Activated T-helper 9 cell treated with anti-CD3 and anti-CD28 coated beads, Interleukin-2, amount 50 U/mL, for 16 hours (primary cell): ENCODE measurements around the gene PRDM16.

ENCODE experiments used
- DNase-seq: peaks from one replicate; pipeline ENCODE4 v3.0.0-alpha.2; 2020; ENCODE audit warnings: low read depth

Gene PRDM16

GRCh38 chr1:3339856-3340255 lies 270.9 kb downstream of the PRDM16 start:
- no peak for DNase-seq

GRCh38 chr1:3340548-3341235 lies 271.7 kb downstream of the PRDM16 start:
- DNase-seq = no peak

- no peak for DNase-seq
Observed at GRCh38 chr1:3341236-3341994, 272.4 kb downstream of the PRDM16 start.

GRCh38 chr1:3342960-3343359 lies 274.0 kb downstream of the PRDM16 start:
- no peak for DNase-seq

- DNase-seq = no peak
Observed at GRCh38 chr1:3344395-3344794, 275.4 kb downstream of the PRDM16 start.

- DNase-seq = no peak
Observed at GRCh38 chr1:3345792-3346191, 276.8 kb downstream of the PRDM16 start.

- no peak for DNase-seq
Observed at GRCh38 chr1:3346478-3346877, 277.5 kb downstream of the PRDM16 start.

GRCh38 chr1:3347257-3348020 lies 278.4 kb downstream of the PRDM16 start:
- DNase-seq = no peak

GRCh38 chr1:3348196-3348865 lies 279.3 kb downstream of the PRDM16 start:
- DNase-seq = no peak

- DNase-seq = no peak
Observed at GRCh38 chr1:3349161-3349967, 280.4 kb downstream of the PRDM16 start.

- DNase-seq = no peak
Observed at GRCh38 chr1:3349968-3350299, 280.9 kb downstream of the PRDM16 start.

- no peak for DNase-seq
Observed at GRCh38 chr1:3350506-3351261, 281.7 kb downstream of the PRDM16 start.

- no peak for DNase-seq
Observed at GRCh38 chr1:3351449-3352298, 282.7 kb downstream of the PRDM16 start.

- no peak for DNase-seq
Observed at GRCh38 chr1:3352299-3352951, 283.4 kb downstream of the PRDM16 start.

- no peak for DNase-seq
Observed at GRCh38 chr1:3352952-3353331, 283.9 kb downstream of the PRDM16 start.

- no peak for DNase-seq
Observed at GRCh38 chr1:3353876-3354275, 284.9 kb downstream of the PRDM16 start.

- no peak for DNase-seq
Observed at GRCh38 chr1:3355089-3355488, 286.1 kb downstream of the PRDM16 start.

- DNase-seq = no peak
Observed at GRCh38 chr1:3355894-3356826, 287.2 kb downstream of the PRDM16 start.
